HPDE6-E6E7 (cell line): ENCODE measurements around the gene SMKR1.
"Not testable (repeated sequence)": the region's sequence is repeated elsewhere in the genome, so short reads cannot be mapped to it uniquely, and the experiment has no call there.

Experiments
- DNase-seq: peaks from one replicate; pipeline ENCODE4 v3.0.0; 2011; ENCODE audit warnings: missing footprints; ENCODE audit errors: extremely low spot score

The SMKR1 gene

DNA sequence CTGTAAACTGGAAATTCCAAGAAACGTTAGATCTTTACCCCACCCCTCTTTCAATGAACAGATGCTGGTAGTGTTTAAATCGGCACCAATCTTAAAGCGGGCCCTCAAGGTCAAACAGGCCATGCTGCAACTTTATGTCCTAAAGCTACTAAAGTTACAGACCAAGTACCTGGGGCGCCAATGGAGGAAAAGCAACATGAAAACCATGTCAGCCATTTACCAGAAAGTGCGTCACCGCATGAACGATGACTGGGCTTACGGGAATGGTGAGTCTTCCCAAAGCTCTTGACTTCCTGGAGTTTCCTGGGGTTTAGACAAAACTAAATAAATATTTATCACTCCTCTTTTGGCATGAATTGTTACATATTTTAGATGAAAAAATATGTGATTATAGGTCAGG, 19.6 kb upstream of the SMKR1 start:
- DNase-seq: no peak

DNA sequence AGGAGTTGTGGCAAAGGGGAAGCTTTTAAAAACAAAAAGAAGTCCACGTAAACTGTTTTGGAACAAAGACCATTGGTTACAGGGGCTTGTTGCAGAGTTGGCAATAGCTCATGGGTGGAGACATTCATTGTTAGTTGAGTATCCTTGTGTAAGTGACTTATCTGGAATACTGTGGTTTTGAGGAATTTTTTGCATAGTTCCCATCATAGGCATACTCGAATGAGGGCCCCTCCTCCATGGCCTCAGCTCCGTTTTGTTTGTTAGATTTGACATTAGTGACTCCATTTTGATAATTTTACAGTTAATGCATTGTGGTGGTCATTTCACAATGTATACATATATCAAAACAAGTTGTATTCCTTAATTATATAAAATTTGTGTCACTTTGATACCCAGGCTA, 12.8 kb upstream of the SMKR1 start:
- DNase-seq: no peak

DNA sequence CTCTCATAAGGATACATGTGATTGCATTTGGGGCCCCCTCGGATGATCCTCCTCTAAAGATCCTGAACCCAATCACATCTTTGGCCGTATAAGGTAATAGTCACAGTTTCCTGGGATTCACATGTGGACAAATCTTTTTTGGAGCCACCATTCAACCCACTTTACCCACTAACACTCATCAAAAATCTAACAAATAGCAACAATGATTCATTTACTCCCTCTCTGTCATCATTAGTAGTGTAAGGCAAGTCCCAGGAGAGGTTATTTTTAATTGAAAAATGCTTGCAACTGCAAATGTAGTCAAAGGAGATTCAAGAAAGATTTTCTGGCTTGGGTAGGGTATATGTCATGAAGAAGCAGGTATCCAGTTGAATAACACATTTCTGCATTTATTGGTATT, 9.9 kb upstream of the SMKR1 start:
- no peak for DNase-seq

DNA sequence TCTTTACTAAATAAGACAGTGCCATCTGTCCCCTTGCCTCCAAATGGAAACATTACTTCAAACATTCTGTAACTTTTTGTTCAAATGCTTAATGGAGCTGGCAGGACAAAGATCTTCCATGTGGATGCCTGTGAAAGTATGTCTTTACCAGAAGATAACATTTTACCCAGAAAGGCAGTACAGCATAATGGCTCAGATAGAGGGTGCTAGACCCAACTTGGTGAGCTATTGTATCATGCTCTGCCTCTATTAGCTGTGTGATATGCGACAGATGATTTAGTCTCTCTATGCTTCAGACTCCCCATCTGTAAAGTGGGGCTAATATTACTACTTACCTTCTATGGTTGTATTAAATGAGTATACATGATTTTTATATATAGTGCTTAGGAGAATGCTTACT, 8.8 kb upstream of the SMKR1 start:
- no peak for DNase-seq

DNA sequence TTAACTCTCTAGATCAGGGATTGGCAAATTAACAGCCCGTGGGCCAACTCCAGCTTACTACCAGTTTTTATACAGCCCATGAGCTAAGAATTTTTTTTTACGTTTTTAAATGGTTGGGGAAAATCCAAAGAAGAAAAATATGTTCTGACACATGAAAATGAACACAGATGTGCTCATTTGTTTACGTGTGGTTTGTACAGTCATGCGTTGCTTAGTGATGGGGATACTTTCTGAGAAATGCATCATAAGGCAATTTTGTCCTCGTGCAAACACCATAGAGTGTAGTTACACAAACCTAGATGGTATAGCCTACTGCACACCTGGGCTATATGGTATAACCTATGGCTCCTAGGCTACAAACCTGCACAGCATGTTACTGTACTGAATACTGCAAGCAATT, 8.3 kb upstream of the SMKR1 start:
- no peak for DNase-seq

DNA sequence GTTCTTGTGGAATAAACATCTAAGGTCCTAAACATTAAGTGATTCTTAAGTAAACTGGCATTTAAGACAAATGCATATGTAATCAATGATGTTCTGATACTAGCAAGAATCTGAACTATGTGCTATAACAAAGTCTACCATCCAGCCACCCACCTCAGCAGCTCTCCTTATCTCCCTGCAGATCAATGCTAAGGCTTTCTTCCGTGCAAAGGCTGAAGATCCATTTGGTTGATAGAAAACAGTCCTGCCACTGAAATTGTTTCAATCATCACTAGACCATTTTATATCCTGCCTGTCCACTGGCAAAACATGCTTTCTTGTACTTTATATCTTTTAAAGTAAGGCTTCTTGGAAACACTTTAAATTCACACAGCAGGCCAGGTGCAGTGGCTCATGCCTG, 6.3 kb upstream of the SMKR1 start:
- no peak for DNase-seq

DNA sequence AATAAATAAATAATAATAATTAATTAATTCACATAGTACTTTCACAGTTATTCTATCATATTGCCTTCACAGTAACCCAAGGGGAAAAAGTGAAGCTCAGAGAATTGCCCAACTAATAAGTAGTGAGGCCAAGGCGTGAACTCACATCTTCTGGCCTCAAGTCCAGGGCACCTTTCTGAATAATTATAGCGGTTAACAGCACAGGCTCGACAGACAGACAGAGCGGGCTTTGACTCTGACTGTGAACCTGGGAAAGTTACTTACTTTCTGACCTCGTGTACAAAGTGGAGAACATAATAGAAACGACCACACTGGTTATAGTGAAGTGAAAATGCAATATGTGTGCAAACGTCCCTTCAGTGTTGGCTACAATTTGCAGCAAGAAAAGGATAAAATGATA, 5.7 kb upstream of the SMKR1 start:
- DNase-seq: no peak

DNA sequence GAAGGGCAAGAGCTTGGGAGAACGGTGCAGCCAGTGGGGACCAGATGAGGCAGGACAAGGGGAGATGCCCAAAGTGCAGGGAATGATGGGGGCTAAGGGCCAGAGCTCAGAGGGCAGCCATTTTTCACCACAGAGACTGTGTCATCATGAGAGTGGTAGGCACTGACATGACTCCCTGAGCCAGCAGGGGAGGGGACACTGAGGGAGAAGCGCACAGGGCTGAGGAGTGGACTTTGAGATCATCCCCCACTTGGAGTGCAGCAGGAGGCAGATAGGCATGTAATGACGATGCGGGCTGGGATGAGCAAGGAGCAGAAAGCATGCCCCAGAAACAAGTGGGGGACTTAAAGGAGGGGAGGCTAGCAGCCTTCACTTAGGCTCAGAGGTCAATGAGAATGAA, 5.2 kb upstream of the SMKR1 start:
- no peak for DNase-seq

DNA sequence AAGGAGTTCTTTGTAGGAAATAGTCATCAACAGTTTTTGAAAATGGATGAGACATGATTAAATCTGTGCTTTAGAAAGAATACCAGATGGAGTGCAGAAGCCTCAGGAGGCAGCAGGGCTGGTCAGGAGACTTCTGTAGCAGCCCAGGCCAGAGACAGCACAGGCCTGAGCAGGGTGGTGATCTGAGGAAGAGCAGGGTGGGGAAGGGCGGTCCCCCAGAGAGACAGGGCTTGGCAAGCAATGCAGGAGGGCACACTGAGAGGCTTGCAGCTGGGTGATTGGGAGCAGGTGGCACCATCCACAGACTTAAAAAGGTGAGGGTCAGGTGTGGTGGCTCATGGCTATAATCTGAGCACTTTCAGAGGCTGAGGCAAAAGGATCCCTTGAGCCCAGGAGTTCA, 4.3 kb upstream of the SMKR1 start:
- no peak for DNase-seq

DNA sequence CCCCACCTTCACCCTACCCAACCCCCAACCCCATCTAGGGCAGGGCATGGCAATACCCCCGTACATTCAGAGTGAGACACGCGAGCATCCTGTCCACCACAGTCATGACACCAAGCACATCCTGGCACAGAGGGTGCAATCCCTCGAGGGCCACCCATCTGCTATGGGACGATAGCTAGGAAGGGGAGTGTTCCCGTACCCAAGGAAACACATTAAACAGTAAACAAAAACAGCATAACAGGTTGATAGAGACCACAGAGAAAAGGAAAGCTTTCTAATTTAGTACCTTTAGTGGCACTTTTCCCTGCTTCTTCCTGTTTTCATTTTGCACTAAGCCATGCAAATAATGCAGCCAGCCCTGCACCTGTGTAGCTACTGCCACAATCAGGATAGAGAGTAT, 2.3 kb upstream of the SMKR1 start:
- DNase-seq: no peak

DNA sequence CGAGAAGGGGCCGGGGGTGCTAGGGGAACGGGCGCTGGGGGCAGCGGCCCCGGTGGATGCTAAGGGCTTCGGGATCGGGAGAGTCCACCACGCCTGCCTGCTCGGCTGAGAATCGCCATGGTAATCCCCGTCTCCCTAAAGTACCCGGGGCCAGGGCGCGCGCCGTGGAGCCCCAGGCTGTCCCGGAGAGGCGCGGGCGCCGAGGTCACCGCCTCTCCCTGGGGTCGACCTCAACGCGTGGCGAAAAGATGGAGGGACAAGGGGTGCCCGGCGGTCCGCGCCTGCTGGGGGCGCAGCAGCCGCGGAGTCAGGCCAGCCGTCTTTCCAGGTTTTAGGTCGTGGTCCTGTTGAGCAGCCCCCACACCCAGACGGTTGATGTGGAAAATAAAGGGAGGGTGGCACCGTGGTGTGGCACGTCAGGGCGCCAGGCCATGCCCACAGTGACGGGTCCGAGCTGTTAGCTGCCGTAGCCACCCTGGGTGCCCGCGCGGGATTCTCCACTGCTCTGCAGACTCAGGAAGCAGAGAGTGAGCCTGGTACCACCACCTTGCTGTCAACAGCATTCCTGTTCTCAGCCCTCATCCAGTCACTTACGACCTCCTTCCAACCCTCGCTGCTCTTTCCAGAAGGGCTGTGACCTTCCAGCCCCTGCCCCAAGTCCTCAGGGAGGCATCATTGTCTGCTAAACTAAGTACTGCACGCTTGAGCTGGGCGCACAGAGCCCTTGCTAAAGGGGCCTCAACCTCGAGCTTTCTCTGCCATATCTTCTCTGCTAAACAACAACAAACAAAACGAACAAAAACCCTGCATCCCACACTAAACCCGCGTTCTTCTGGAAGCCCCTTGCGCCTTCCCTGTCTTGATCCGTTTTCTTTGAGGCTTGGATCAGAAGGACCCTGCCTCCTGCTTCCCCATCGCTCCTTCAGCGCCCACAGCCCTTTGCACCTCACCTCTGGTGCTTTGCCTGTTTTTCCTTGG, 666 bp downstream of the SMKR1 start:
- DNase-seq: no peak

DNA sequence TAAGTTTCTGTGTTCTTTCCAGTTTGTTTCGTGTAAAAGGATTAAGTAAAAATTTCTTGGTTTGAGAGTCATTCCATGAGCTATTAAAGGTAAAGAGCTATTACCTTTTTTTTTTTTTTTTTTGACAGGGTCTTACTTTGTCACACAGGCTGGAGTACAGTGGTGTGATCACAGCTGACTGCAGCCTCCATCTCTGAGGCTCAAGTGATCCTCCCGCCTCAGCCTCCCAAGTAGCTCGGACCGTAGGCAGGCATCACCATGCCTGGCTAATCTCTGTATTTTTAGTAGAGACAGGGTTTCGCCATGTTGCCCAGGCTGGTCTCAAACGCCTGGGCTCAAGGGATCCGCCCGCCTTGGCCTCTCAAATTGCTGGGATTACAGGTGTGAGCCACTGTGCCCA, 1.4 kb downstream of the SMKR1 start:
- DNase-seq: no peak

DNA sequence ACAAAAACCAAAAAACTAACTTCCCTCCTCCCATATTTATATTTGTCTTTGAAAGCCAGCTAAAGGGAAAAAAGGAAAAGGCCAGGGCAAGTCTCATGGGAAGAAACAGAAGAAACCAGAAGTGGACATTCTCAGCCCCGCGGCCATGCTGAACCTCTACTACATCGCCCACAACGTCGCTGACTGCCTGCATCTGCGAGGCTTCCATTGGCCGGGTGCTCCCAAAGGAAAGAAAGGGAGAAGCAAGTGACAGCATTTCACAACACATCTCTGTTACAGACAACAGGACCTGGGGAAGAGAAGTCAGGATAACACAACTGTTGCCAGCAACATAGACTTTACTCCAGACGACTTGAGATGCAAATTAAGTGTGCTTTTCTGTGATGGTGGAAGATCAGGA, 9.9 kb downstream of the SMKR1 start:
- DNase-seq: no peak

DNA sequence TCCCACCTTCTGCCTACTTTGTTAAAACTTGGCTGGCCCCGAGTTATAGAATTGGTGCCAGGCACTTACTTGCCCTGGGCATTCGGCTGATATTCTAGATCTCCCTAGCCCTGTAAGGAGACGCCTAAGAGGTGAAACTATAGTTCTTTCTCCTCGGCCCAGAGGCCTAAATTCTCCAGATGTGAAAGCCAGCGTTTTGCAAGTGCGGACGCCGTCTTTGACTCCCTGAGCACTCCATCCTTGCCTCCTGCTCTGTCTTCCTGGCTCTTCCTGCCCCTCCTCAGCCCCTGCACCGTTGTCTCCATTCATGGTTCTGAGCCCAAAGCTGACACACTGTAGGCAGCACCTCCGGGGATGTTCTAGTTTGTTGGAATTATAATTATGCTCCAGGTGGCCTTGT, 11.2 kb downstream of the SMKR1 start:
- no peak for DNase-seq

DNA sequence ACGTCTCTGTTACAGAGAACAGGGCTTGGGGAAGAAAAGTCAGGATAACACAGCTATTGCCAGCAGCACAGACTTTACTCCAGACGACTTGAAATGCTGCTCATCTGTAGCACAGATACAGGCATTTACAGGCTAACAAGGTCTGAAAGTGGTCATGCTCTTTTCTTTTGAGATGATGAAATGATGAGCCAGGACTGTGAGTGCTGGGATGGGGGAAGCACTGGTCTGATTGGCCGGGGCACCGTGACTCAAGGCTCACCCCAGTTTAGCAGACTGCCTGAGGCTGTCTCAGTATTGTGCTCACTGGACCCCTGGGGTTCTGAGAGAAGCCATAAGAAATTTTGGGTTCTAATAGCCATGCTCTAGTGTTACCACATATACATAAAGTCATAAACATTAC, 12.4 kb downstream of the SMKR1 start:
- DNase-seq: no peak

DNA sequence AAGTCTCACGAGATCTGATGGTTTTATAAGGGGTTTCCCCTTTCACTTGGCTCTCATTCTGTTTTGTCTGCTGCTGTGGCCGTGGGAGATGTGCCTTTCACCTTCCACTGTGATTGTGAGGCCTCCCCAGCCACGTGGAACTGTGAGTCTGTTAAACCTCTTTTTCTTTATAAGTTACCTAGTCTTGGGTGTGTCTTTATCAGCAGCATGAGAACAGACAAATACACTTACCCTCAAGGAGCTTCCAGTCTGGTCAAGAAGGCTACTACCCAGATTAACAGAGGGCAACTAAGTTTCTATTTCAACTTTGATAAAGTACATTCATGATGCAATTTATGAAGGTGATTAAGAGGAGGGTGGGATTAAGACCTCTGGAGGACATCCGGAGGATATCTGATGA, 13.1 kb downstream of the SMKR1 start:
- DNase-seq: no peak

DNA sequence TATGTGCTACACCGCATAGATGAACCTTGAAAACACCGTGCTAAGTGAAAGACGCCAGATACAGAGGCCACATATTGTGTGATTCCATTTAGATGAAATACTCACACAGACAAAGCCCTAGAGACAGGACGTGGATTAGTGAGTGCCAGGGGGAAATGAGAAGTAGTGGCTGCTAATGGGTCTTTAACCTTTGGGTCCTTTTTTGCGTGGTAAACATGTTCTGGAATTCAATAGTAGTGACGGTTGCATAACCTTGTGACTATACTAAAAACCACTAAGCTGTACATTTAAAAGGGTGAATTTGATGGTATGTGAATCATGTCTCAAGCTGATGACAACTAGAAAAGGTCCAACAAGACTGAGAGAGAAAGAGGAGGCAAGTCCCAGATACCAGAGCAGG, 15.6 kb downstream of the SMKR1 start:
- DNase-seq: no peak

DNA sequence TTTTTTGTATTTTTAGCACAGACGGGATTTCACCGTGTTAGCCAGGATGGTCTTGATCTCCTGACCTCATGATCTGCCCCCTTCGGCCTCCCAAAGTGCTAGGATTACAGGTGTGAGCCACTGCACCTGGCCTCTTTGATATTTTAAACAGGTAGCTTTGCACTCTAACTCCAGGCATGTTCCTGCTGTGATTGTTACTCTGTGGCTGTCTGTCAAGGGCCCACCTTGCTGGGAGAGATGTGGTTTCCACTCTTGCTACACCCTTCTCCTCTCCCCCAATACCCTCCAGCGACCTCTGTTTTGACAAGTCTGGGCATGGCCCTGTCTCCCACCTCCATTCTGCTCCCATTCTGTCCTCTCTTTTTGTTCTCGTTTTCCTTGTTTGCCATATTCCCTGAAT, 17.1 kb downstream of the SMKR1 start:
- DNase-seq: no peak

DNA sequence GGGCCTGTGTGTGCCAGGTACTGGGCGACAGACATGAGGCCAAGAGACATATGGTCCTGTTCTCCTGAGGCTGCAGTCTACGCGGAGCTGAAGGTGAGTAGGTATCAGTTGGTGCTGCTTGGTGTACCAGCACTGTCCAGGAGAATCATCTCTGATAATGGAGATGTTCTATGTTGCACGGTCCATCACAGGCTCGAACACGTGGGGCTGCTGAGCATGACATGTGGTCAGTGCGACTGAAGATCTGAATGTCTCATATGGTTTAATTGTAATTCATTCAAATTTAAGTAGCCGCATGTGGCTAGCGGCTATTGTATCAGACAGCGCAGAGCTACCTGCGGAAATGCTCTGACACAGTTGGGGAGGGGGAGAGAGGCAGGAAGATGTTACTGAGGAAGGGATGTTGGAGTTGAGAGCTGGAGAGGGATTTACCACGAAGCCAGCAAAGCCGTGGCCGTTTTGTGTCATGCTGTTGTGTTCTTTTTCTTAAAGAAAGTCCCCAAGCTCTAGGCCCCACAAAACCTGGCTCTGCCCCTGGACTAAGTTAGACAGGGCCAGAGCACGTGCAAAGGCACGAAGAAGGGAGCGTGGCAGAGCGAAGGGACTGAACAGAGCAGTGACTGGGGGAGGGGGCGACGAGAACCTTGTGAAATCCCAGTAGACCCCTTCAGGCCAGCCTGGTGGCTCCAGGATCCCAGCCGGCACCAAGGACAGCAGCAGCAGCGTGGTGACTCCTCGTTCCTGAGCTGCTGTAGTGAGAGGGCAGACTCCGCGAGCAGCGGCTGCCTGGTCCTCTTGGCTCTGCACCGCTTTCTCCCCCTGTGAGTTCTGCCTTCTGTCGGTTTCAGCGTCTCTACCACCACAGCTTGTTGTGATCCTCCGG, 20.0 kb downstream of the SMKR1 start:
- no peak for DNase-seq

DNA sequence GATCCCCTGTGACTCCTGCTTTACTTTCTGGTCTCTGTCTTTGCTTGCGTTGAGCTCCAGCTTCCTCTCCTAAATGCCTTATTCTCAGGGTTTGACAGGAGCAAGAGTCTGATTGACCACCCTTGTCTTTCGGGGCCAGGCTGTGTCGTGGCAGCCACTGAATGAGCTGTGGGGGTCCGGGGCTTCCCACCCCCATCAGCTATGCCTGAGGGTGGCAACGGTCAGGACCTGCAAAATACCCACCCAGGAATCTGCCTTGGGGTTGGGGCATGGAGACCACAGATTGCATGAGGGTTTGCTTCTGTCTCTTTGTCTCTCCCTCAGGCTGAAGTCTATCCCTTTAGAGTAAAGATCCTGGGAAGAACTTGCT, 20.6 kb downstream of the SMKR1 start:
- DNase-seq: no peak

DNA sequence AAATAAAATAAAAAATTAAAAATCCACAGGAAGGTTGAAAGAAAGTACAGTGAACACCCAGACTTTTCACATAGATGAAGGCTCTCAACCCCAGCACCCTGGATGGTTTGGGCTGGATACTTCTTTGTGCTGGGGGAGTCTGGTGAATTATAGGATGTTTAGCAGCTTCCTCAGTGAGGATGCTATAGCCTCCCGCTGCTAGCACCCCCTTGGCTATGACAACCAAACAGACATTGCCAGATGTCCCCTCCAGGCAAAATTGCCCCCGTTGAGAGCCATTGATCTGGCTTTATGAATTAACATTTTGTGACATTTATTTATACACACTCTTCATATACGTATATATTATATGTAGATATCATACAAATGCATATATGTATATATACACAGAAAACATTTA, 21.6 kb downstream of the SMKR1 start:
- no peak for DNase-seq

DNA sequence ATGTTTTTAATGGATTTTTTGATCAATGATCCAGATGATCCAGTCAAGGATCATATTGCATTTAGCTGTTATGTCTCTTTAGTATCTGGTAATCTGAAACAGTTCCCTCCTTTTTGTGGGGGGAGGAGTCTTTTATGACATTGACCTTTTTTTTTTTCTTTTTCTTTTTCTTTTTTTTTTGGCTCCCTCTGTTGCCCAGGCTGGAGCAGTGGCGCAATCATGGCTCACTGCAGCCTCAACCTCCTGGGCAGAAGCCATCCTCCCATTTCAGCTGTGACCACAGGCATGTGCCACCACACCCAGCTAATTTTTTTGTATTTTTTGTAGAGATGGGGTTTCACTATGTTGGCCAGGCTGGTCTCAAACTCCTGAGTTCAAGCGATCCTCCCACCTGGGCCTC, 22.1 kb downstream of the SMKR1 start:
- DNase-seq: not testable (repeated sequence)
